ENCODE results near the gene KCP. TPM values are rescaled to one million over a fixed set of nuclear protein-coding genes. Genes with fewer than 3 reads are reported as not detected.

KCP gene
- total RNA-seq, 1 donor from 2014 or later = 1.3 TPM

- TF ChIP-seq CTCF (IDR thresholded peaks at IDR 0.05) = no peak
- no peaks in the 10 kb centered on the region for H3K36me3 ChIP-seq
- ATAC-seq (no peak), DNase-seq (no peak)
- no peak overlapping the region for H3K27ac ChIP-seq
- intact Hi-C loops (cut with DNase I) = loop anchor here (10.0 kb wide), 1 partner anchor 185 kb away; no protein-coding TSS in a partner anchor
- no peaks in the 10 kb centered on the region for H3K9me3 ChIP-seq
- no peaks in the 10 kb centered on the region for H3K4me1 ChIP-seq
- no peak overlapping the region for H3K4me3 ChIP-seq
- H3K27me3 ChIP-seq = no peaks in the 10 kb centered on the region
Measured at GRCh38 chr7:128899392-128899791, 11.1 kb downstream of the KCP start.

- intact Hi-C loops (cut with DNase I) = loop anchor here (10.0 kb wide), 1 partner anchor 189 kb away; no protein-coding TSS in a partner anchor
- peak; percentile 9 for DNase-seq
- Histone ChIP-seq H3K4me3 (no peak overlapping the region), H3K27me3 (peaks cover 10% of the 10 kb centered on the region), H3K27ac (no peak overlapping the region), H3K4me1 (no peaks in the 10 kb centered on the region), H3K9me3 (no peaks in the 10 kb centered on the region), H3K36me3 (no peaks in the 10 kb centered on the region)
- TF ChIP-seq CTCF (IDR thresholded peaks at IDR 0.05) = no peak
- no peak for ATAC-seq
Measured at GRCh38 chr7:128895320-128895719, 15.2 kb downstream of the KCP start.

GRCh38 chr7:128894101-128894440, 16.4 kb downstream of the KCP start:
- Histone ChIP-seq H3K9me3 (no peaks in the 10 kb centered on the region), H3K4me3 (no peak overlapping the region), H3K27ac (no peak overlapping the region), H3K27me3 (peaks cover 14% of the 10 kb centered on the region), H3K4me1 (no peaks in the 10 kb centered on the region), H3K36me3 (no peaks in the 10 kb centered on the region)
- ATAC-seq (no peak), DNase-seq (no peak)
- TF ChIP-seq CTCF (IDR thresholded peaks at IDR 0.05) = no peak
- intact Hi-C loops (cut with DNase I) = loop anchor here (10.0 kb wide), 1 partner anchor 191 kb away; no protein-coding TSS in a partner anchor

- DNase-seq = peak; percentile 62
- H3K4me1 ChIP-seq = no peaks in the 10 kb centered on the region
- intact Hi-C loops (cut with DNase I) = loop anchor here (10.0 kb wide), 1 partner anchor 191 kb away; no protein-coding TSS in a partner anchor
- no peaks in the 10 kb centered on the region for H3K9me3 ChIP-seq
- H3K27me3 ChIP-seq = peaks cover 14% of the 10 kb centered on the region
- no peak for TF ChIP-seq CTCF (IDR thresholded peaks at IDR 0.05)
- peak; percentile 30 for ATAC-seq
- H3K27ac ChIP-seq = no peak overlapping the region
- H3K36me3 ChIP-seq = no peaks in the 10 kb centered on the region
- H3K4me3 ChIP-seq = no peak overlapping the region
Measured at GRCh38 chr7:128893251-128894100, 17.0 kb downstream of the KCP start.

- H3K27ac ChIP-seq = no peak overlapping the region
- DNase-seq (peak; percentile 62), ATAC-seq (no peak)
- no peak overlapping the region for H3K4me3 ChIP-seq
- no peaks in the 10 kb centered on the region for H3K4me1 ChIP-seq
- H3K36me3 ChIP-seq = no peaks in the 10 kb centered on the region
- H3K27me3 ChIP-seq = peaks cover 14% of the 10 kb centered on the region
- intact Hi-C loops (cut with DNase I) = loop anchor here (10.0 kb wide), 1 partner anchor 192 kb away; no protein-coding TSS in a partner anchor
- TF ChIP-seq CTCF (IDR thresholded peaks at IDR 0.05) = no peak
- no peaks in the 10 kb centered on the region for H3K9me3 ChIP-seq
Measured at GRCh38 chr7:128892521-128893250, 17.8 kb downstream of the KCP start.

Measured in upper lobe of right lung (tissue), 1 donor.